Right forelimb (tissue), 1 donor: Measurements from ENCODE around the gene NOC3L.
"Not testable (repeated sequence)": the region's sequence is repeated elsewhere in the genome, so short reads cannot be mapped to it uniquely, and the experiment has no call there.

Source experiments
- DNase-seq: peaks from one replicate; pipeline ENCODE4 v3.0.0-alpha.2; 2018

The NOC3L gene, protein sequence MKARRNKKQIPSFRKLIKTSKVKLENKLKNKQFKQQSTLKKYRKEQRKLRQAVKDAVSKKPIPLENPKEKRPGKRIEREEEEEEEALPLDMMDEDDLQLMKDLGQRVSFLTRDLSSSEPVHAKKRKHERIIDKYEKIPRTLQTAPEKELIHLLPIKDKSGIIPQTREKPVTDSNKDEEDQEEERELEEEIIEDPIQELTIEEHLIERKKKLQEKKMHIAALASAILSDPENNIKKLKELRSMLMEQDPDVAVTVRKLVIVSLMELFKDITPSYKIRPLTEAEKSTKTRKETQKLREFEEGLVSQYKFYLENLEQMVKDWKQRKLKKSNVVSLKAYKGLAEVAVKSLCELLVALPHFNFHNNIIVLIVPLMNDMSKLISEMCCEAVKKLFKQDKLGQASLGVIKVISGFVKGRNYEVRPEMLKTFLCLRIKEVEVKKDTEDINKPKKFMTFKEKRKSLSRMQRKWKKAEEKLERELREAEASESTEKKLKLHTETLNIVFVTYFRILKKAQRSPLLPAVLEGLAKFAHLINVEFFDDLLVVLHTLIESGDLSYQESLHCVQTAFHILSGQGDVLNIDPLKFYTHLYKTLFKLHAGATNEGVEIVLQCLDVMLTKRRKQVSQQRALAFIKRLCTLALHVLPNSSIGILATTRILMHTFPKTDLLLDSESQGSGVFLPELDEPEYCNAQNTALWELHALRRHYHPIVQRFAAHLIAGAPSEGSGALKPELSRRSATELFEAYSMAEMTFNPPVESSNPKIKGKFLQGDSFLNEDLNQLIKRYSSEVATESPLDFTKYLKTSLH

DNA sequence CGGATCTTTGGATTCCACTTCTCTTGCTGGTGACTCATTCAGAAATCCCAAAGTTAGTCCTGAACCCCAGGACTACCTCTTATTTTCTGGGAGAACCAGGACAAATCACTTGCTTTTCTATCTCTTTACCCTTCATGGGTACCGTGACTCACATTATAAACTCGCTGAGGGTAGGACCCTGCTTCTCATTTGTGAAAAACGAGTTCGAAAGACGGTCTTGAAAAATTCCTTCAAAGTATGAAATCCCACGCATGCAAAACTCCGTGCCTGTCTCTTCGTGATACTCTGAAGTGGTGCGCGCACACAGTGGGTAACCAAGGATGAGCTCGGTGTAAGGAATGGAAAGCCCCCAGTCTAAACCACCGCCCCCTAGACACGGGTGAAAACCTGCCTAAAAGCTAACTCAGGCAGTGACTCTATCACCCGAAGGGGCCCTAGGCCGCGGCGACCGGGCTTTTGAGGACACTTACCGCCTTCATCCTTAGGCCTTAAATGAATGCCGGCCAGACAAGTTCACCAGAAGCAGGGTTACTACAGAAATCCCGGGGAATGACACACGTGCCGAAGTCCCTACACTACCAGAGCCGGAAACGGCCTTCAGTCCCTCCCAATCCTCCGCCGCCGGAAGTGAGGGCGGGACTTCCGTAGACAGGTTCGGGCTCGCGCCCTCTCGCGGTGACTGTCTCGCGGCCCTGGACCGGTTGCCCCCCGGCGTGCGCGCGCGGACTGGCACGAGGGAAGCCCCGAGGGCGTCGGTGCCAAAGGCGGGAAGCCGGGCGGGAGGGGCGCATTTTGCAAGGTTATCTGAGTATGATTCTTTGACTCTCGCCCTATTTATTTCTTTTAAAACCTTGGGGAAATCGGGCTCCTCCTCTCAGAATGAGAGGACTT, at the start of gene NOC3L:
Gene NOC3L (minus strand): TSS at position 580 of the 891 bp plus-strand sequence. CDS start 101 bp downstream, at position 479.
- DNase-seq, result peak; percentile 96

GRCh38 chr10:94412449-94412848, 49.7 kb upstream of the NOC3L start:
- no peak for DNase-seq

DNA sequence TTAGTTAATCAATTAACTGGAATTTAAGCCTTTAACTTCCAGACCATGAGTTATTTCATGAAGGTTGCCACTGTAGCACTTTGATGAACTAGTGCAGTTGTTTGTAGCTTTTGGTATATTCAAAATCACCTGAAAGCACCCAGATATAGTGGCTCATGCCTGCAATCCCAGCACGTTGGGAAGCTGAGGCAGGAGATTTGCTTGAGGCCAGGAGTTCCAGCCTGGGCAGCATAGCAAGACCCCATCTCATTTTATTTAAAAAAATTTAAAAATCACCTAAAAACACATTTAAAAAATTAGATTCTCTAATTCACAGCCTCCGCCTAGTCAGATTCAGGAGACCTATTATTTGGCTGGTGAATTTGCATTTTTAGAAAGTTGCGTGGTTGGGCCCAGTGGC, 48.6 kb upstream of the NOC3L start:
- no peak for DNase-seq

- no peak for DNase-seq
Measured at GRCh38 chr10:94409021-94409657, 46.4 kb upstream of the NOC3L start.

GRCh38 chr10:94407668-94408067, 44.9 kb upstream of the NOC3L start:
- DNase-seq, result no peak

GRCh38 chr10:94405406-94405805, 42.7 kb upstream of the NOC3L start:
- no peak for DNase-seq

DNA sequence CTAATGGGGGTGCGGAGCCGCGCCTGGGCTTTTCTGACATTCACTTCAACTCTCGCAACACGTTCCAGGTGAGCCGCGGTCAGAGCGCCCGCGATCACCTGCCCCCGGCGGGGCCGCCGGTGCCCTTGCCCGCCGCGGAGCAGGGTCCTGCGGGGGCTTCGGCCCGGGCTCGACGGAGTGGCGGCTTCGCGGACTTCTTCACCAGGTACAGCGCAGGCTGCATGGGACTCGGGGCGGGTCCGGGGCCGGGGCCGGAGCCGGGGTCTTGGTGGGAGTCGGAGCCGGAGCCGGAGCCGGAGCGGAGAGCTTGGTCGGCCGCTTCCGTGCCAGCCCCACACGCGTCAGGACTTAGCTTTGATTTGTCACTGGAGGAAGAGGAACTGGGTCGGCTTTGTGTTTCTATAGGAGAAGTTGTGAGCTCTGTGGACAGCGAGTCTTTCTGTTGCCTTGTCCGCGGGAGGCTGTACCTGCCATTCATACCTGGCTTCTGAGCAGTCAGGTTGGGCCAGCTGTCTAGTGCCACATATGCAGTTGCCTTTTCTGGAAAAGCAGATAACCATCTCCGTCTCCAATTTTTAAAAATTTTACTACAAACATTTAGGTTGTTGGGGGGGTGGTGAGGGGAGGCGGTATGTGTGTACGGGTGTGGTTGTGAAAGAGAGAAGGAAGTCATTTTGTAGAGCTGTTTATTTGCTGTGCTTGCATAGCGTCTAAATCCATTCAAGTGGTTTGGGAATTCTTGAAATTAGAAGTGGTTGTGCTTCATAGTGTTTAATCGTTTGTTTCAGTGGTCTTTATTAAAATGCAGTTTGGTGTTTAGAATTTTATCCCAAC, 40.9 kb upstream of the NOC3L start:
- peak; percentile 80 for DNase-seq

DNA sequence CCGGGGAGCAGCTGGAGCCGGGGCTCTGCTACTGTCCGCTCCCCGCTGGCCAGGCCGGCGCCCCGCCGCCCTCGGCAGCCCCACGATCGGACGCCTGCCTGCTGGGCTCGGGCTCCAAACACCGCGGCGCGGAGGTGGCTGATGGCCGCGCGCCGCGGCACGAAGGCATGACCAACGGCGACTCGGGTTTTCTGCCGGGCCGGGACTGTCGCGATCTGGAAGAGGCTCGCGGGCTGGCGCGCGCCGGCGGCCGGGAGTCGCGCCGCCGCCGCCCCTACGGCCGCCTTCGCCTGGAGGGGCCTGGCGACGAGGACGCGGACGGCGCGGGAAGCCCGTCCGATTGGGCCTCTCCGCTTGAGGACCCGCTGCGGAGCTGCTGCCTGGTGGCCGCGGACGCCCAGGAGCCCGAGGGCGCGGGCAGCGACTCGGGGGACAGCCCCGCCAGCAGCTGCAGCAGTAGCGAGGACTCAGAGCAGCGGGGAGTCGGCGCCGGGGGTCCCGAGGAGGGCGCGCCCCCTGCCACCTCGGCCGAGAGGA, 40.2 kb upstream of the NOC3L start:
- peak; percentile 71 for DNase-seq

GRCh38 chr10:94402204-94402842, 39.6 kb upstream of the NOC3L start, which contains the start of gene TBC1D12:
TSS of gene TBC1D12 (plus strand) at chr10:94402541. CDS start at chr10:94402614, 73 bp downstream.
- peak; percentile 96 for DNase-seq

- no peak for DNase-seq
Measured at GRCh38 chr10:94398762-94399161, 36.0 kb upstream of the NOC3L start.

DNA sequence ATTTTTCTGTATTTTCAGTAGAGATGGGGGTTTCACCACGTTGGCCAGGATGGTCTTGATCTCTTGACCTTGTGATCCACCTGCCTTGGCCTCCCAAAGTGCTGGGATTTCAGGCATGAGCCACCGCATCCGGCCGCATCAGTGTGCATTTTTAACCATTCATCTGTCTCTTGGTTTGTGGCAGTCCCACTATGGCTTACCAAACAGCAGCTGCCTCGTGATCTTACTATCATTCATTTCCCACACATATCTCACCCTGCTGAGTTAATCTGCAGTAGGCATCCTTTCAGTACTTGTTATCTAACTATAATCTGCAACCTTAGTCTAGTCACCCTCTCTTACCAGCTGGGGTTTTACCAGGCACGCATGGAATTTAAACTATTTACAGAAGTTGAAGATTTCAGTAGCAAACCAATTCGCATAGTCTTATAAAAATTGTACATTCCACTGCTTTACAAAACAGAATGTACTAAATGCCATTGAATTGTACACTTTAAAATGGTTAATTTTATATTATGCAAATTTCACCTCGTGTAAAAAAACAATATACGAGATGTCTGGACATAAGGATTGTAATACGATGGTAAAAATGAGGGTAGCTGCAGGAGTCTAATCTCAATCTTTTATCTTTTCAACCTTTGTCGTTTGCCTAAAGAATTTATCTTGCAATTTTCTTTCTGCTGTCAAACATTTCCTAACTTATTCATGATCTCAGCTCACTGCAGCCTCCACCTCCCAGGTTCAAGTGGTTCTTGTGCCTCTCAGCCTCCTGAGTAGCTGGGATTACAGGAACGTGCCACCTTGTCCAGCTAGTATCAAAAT, 35.0 kb upstream of the NOC3L start:
- no peak for DNase-seq

- not testable (repeated sequence) for DNase-seq
Measured at GRCh38 chr10:94392117-94392516, 29.4 kb upstream of the NOC3L start.

GRCh38 chr10:94385733-94386132, 23.0 kb upstream of the NOC3L start:
- not testable (repeated sequence) for DNase-seq

DNA sequence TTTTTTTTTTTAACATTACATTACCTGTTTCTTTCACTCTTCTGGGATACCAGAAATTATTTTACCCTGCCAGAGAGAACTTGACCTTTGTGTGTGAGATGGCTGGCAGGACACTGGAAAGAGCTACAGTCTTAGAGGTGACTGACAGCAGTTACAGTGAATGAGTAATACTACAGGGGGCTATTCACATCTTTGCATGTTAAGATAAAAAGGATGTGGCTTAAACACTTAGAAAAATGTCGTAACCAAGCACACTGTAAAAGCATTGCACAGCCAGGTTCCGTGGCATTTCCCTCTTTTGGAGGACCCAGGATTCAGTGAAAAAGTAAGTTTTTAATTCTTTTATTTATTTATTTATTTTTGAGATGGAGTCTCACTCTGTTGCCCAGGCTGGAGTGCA, 20.8 kb upstream of the NOC3L start:
- no peak for DNase-seq

DNA sequence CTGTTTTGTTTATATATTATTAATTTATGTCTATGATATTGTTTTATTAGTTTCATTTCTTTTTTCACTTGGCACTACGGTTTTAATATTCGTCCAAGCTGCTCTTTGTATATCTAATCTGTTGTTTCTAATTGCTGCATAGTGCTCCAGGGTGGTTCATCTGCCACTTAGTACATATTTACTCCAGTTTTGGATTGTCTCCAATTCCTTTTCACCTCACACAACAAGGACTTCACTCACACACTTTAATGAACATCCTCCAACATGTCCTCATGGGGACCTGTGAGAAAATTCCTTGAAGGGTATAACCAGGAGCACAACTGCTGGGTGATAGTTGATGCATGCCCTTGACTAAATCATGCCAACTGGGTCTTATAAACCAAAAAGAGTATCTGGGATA, 14.1 kb upstream of the NOC3L start:
- no peak for DNase-seq

DNA sequence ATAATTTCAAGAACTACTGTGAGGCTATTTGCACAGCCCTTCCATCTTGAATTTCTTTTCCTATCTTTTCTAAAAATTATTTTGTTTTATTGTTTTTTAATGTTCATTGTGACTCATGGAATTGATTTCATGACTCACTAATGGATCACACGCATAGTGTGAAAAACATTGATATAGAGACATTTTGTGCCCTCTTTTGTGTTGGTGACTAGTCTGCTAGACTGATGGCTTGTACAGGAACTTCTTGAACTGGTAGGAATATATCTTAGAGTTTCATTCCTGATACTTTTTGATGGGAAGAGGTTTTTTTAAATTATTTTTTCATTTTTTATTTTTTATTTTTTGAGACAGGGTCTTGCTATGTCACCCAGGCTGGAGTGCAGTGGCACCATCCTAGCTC, 12.6 kb upstream of the NOC3L start:
- no peak for DNase-seq

DNA sequence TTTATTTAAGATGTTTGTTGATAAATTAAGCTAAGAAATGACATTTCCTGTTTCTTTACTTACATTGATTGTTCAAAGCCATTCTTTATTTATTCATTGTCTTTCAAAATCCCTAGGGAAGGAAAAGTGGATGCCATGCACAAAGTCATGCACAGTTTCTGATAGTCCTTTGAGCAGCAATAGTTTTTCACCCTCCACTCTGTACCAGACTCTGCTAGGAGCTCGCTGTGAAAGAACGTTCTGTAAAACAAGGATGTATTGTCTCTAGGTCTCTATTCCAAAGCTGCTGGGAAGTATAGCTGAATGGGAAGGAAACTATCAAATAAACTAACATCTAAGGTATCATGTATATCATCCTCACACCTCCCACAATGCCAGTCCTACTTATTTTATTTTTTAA, 7.8 kb upstream of the NOC3L start:
- DNase-seq, result no peak

- DNase-seq, result no peak
Measured at GRCh38 chr10:94366382-94366781, 3.6 kb upstream of the NOC3L start.

DNA sequence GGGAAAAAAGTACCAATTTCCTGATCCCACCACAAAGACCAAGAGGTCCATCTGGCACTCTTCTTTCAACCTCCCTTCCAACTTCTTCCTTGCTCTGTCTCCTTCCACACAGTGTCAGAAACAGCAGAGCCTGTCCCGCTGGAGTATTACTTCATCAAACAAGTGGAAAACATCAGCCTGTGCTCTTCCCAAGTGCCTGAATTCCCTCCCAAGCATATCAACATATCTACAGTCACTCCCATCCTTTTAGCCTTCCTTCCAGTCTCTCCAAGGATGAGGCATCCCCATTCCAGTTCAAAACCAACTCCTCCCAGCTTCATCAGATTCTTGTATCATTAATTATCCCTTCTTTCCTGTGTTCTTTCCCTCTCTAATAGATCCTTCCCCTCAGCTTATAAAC, 1.7 kb upstream of the NOC3L start:
- no peak for DNase-seq

DNA sequence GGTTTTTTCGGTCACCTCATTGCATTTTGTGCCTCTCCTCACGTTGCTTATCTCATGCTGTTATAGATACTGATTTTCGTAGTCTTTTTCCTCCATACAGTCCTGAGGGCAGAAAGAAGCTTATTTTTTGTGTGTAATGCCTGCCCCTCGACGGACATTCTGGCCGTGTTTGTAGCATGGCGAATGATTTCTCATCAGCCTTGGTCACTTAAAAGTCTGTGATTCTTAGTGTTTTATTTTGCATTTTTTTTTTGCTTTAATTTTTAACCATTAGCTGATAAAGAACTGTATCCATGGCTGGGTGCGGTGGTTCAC, 469 bp upstream of the NOC3L start:
- DNase-seq, result no peak
